ENCODE measurements around the gene SIX1.
A peak's percentile ranks its signal among the peaks of the same experiment; 100 is the strongest.

SIX1 gene

DNA sequence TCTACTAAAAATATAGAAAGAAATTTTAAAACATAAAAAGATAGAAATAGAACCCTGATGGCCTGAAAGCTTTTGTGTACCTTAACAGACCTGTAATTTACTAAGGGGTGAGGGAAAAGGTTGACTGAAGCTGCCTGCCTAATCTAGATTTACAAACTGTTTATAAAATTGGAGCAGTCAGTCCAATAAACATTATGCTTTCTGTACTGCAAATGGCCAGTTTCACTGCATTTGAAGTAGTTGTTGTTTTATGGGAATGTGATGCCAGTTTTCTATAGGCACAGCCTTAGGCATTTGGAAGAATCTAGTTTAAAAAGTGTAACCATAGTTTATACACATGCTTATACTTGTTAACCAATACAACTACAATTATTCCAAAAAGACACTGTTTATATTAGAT lies 19.1 kb downstream of the SIX1 start:
- Histone ChIP-seq H3K4me3 (ENCODE audit: low read length, poor library complexity, severe bottlenecking) (no peak overlapping the region), H3K9ac (ENCODE audit: low read depth, low read length, poor library complexity, severe bottlenecking) (no peak overlapping the region), H3K79me2 (ENCODE audit: insufficient read depth, low read length) (no peaks in the 10 kb centered on the region), H3K9me3 (ENCODE audit: insufficient read depth, low read depth, low read length) (no peaks in the 10 kb centered on the region), H4K20me1 (ENCODE audit: insufficient read depth, low read length, poor library complexity, severe bottlenecking) (no peaks in the 10 kb centered on the region), H3K36me3 (ENCODE audit: insufficient read depth, low read length) (no peaks in the 10 kb centered on the region), H3K27me3 (ENCODE audit: insufficient read depth, low read length, poor library complexity, severe bottlenecking) (no peaks in the 10 kb centered on the region), H3K4me2 (ENCODE audit: low read depth, low read length, poor library complexity, severe bottlenecking) (peak overlapping the region; percentile 10), H2AFZ (ENCODE audit: low read length) (no peak overlapping the region), H3F3A (ENCODE audit: low read depth) (peaks cover 3% of the 10 kb centered on the region; the same call in 1 of the 2 replicates), H3K9me2 (replicated peaks; ENCODE audit: low read depth, low read length) (no peaks in the 10 kb centered on the region), H3K4me1 (ENCODE audit: insufficient read depth, low read length, poor library complexity, severe bottlenecking) (peaks cover 51% of the 10 kb centered on the region)
- TF ChIP-seq, protein P1, sequence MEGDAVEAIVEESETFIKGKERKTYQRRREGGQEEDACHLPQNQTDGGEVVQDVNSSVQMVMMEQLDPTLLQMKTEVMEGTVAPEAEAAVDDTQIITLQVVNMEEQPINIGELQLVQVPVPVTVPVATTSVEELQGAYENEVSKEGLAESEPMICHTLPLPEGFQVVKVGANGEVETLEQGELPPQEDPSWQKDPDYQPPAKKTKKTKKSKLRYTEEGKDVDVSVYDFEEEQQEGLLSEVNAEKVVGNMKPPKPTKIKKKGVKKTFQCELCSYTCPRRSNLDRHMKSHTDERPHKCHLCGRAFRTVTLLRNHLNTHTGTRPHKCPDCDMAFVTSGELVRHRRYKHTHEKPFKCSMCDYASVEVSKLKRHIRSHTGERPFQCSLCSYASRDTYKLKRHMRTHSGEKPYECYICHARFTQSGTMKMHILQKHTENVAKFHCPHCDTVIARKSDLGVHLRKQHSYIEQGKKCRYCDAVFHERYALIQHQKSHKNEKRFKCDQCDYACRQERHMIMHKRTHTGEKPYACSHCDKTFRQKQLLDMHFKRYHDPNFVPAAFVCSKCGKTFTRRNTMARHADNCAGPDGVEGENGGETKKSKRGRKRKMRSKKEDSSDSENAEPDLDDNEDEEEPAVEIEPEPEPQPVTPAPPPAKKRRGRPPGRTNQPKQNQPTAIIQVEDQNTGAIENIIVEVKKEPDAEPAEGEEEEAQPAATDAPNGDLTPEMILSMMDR (conservative IDR thresholded peaks at IDR 0.05; ENCODE audit: low read length): no peak
- no peak for TF ChIP-seq EZH2phosphoT487 (IDR thresholded peaks at IDR 0.05; ENCODE audit: borderline replicate concordance)

DNA sequence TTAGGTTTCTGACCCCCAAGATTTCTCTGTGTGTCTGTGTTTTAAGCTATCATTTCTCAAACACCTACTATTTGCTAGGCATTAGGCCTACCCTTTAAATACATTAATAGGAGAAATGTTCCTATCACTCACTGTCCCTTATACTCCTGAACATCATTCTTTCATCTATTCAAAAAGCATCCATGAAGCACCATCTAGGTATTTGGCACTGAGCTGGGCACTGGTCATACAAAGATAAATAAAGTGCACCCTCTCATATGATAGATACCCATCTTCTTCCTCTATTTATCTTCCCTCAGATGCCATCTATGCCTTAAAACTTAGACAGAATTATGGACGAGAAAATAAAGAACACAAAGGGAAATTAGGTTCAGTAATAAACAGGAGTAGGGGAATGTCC lies 20.4 kb downstream of the SIX1 start:
- H3K9ac ChIP-seq (ENCODE audit: low read depth, low read length, poor library complexity, severe bottlenecking): no peak overlapping the region
- H3K9me3 ChIP-seq (ENCODE audit: insufficient read depth, low read depth, low read length): no peaks in the 10 kb centered on the region
- no peaks in the 10 kb centered on the region for H3K9me2 ChIP-seq (replicated peaks; ENCODE audit: low read depth, low read length)
- H3K36me3 ChIP-seq (ENCODE audit: insufficient read depth, low read length): no peaks in the 10 kb centered on the region
- peaks cover 3% of the 10 kb centered on the region; the same call in 1 of the 2 replicates for H3F3A ChIP-seq (ENCODE audit: low read depth)
- no peak overlapping the region for H3K4me2 ChIP-seq (ENCODE audit: low read depth, low read length, poor library complexity, severe bottlenecking)
- TF ChIP-seq, protein P1 (conservative IDR thresholded peaks at IDR 0.05; ENCODE audit: low read length): no peak
- no peak for TF ChIP-seq EZH2phosphoT487 (IDR thresholded peaks at IDR 0.05; ENCODE audit: borderline replicate concordance)
- H3K79me2 ChIP-seq (ENCODE audit: insufficient read depth, low read length): no peaks in the 10 kb centered on the region
- no peaks in the 10 kb centered on the region for H3K27me3 ChIP-seq (ENCODE audit: insufficient read depth, low read length, poor library complexity, severe bottlenecking)
- H3K4me3 ChIP-seq (ENCODE audit: low read length, poor library complexity, severe bottlenecking): no peak overlapping the region
- no peaks in the 10 kb centered on the region for H4K20me1 ChIP-seq (ENCODE audit: insufficient read depth, low read length, poor library complexity, severe bottlenecking)
- H2AFZ ChIP-seq (ENCODE audit: low read length): no peak overlapping the region
- H3K4me1 ChIP-seq (ENCODE audit: insufficient read depth, low read length, poor library complexity, severe bottlenecking): peaks cover 42% of the 10 kb centered on the region

DNA sequence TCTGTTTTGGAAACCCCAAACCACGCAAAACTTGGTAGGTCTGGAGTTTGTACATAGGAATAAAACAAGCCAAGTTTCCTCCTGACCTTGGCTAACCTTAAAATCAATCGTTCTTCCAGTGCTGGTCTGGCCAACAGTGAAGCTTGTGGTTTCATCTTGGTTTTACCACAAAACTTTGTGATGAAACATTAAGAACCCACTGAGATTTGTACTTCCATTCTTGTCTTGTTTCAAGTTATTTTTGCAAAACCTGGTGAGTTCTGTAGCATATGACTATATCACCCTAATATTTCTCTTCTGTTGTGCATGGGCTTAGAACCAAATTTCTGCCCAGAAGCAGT lies 26.4 kb downstream of the SIX1 start:
- H3K9ac ChIP-seq (ENCODE audit: low read depth, low read length, poor library complexity, severe bottlenecking): no peak overlapping the region
- no peaks in the 10 kb centered on the region for H3F3A ChIP-seq (ENCODE audit: low read depth)
- no peaks in the 10 kb centered on the region for H3K27me3 ChIP-seq (ENCODE audit: insufficient read depth, low read length, poor library complexity, severe bottlenecking)
- H3K4me2 ChIP-seq (ENCODE audit: low read depth, low read length, poor library complexity, severe bottlenecking): peak overlapping the region; percentile 35
- TF ChIP-seq EZH2phosphoT487 (IDR thresholded peaks at IDR 0.05; ENCODE audit: borderline replicate concordance): no peak
- TF ChIP-seq, protein P1 (conservative IDR thresholded peaks at IDR 0.05; ENCODE audit: low read length): no peak
- H2AFZ ChIP-seq (ENCODE audit: low read length): no peak overlapping the region
- no peaks in the 10 kb centered on the region for H3K9me2 ChIP-seq (replicated peaks; ENCODE audit: low read depth, low read length)
- H3K4me3 ChIP-seq (ENCODE audit: low read length, poor library complexity, severe bottlenecking): no peak overlapping the region
- no peaks in the 10 kb centered on the region for H3K79me2 ChIP-seq (ENCODE audit: insufficient read depth, low read length)
- peaks cover 10% of the 10 kb centered on the region for H3K4me1 ChIP-seq (ENCODE audit: insufficient read depth, low read length, poor library complexity, severe bottlenecking)
- H3K36me3 ChIP-seq (ENCODE audit: insufficient read depth, low read length): no peaks in the 10 kb centered on the region
- no peaks in the 10 kb centered on the region for H3K9me3 ChIP-seq (ENCODE audit: insufficient read depth, low read depth, low read length)
- H4K20me1 ChIP-seq (ENCODE audit: insufficient read depth, low read length, poor library complexity, severe bottlenecking): no peaks in the 10 kb centered on the region

All from Loucy (cell line).